ENCODE results near the gene FH.

FH gene

GRCh38 chr1:241519308-241520079 lies at the start of gene FH:
Gene FH, minus strand, starts transcription at chr1:241519755. Its CDS starts 33 bp downstream, at chr1:241519722.
- peak within 1 kb of the TSS; percentile 90 for H3K27ac Mint-ChIP-seq
- H3K9me3 Mint-ChIP-seq, result no peaks in the 10 kb centered on the region
- H3K27me3 Mint-ChIP-seq, result peaks cover 23% of the 10 kb centered on the region
- CTCF ChIA-PET, result interaction anchor here (1.0 to 1.2 kb wide), 2 partner anchors 9 to 93 kb away, joined by 3 read pairs; no protein-coding TSS in a partner anchor
- H3K4me1 Mint-ChIP-seq, result peaks cover 29% of the 10 kb centered on the region
- peaks cover 13% of the 10 kb centered on the region for H3K36me3 Mint-ChIP-seq
- peak within 1 kb of the TSS; percentile 91 for H3K4me3 Mint-ChIP-seq
- DNase-seq, result peak; percentile 96

- Mint-ChIP-seq H3K27ac (no peak overlapping the region), H3K27me3 (no peaks in the 10 kb centered on the region), H3K4me1 (no peaks in the 10 kb centered on the region), H3K4me3 (no peak overlapping the region), H3K36me3 (no peaks in the 10 kb centered on the region), H3K9me3 (no peaks in the 10 kb centered on the region)
- DNase-seq, result no peak
- CTCF ChIA-PET, result no interaction called here
These were observed 41.3 kb upstream of the FH start for GRCh38 chr1:241560849-241561187.

- no peak for DNase-seq
- Mint-ChIP-seq H3K9me3 (no peaks in the 10 kb centered on the region), H3K36me3 (no peaks in the 10 kb centered on the region), H3K4me1 (no peaks in the 10 kb centered on the region), H3K27ac (no peak overlapping the region), H3K27me3 (no peaks in the 10 kb centered on the region), H3K4me3 (no peak overlapping the region)
- CTCF ChIA-PET, result no interaction called here
These were observed 40.7 kb upstream of the FH start for GRCh38 chr1:241560146-241560848.

GRCh38 chr1:241557551-241558193 lies 38.1 kb upstream of the FH start:
- CTCF ChIA-PET, result no interaction called here
- H3K36me3 Mint-ChIP-seq, result no peaks in the 10 kb centered on the region
- H3K4me3 Mint-ChIP-seq, result no peak overlapping the region
- no peak for DNase-seq
- H3K27ac Mint-ChIP-seq, result no peak overlapping the region
- H3K27me3 Mint-ChIP-seq, result no peaks in the 10 kb centered on the region
- peaks cover 2% of the 10 kb centered on the region for H3K4me1 Mint-ChIP-seq
- H3K9me3 Mint-ChIP-seq, result no peaks in the 10 kb centered on the region

GRCh38 chr1:241557031-241557430 lies 37.5 kb upstream of the FH start:
- no peak for DNase-seq
- Mint-ChIP-seq H3K9me3 (no peaks in the 10 kb centered on the region), H3K4me1 (peaks cover 8% of the 10 kb centered on the region), H3K27ac (no peak overlapping the region), H3K27me3 (no peaks in the 10 kb centered on the region), H3K4me3 (no peak overlapping the region), H3K36me3 (no peaks in the 10 kb centered on the region)
- CTCF ChIA-PET, result no interaction called here

- no peaks in the 10 kb centered on the region for H3K27me3 Mint-ChIP-seq
- no peak for DNase-seq
- no peaks in the 10 kb centered on the region for H3K9me3 Mint-ChIP-seq
- no peaks in the 10 kb centered on the region for H3K36me3 Mint-ChIP-seq
- H3K4me3 Mint-ChIP-seq, result no peak overlapping the region
- H3K27ac Mint-ChIP-seq, result no peak overlapping the region
- CTCF ChIA-PET, result interaction anchor here (0.7 to 1.1 kb wide), 2 partner anchors 430 to 443 kb away, joined by 3 read pairs; partner anchors contain the start of gene MAP1LC3C
- peaks cover 22% of the 10 kb centered on the region for H3K4me1 Mint-ChIP-seq
These were observed 36.0 kb upstream of the FH start for GRCh38 chr1:241555526-241555925.

- Mint-ChIP-seq H3K36me3 (no peaks in the 10 kb centered on the region), H3K27me3 (peaks cover 1% of the 10 kb centered on the region), H3K4me3 (no peak overlapping the region), H3K9me3 (no peaks in the 10 kb centered on the region), H3K4me1 (peaks cover 22% of the 10 kb centered on the region), H3K27ac (no peak overlapping the region)
- CTCF ChIA-PET, result interaction anchor here (1.2 kb wide), 1 partner anchor 22 kb away, joined by 3 read pairs; the partner anchor contains the start of gene KMO
- DNase-seq, result no peak
These were observed 34.5 kb upstream of the FH start for GRCh38 chr1:241553886-241554592.

- H3K4me3 Mint-ChIP-seq, result peak overlapping the region; percentile 71
- H3K9me3 Mint-ChIP-seq, result no peaks in the 10 kb centered on the region
- H3K27ac Mint-ChIP-seq, result peak overlapping the region; percentile 93
- CTCF ChIA-PET, result no interaction called here
- H3K36me3 Mint-ChIP-seq, result no peaks in the 10 kb centered on the region
- H3K4me1 Mint-ChIP-seq, result peaks cover 22% of the 10 kb centered on the region
- peaks cover 4% of the 10 kb centered on the region for H3K27me3 Mint-ChIP-seq
- DNase-seq, result peak; percentile 45
These were observed 32.4 kb upstream of the FH start for GRCh38 chr1:241551759-241552638.

GRCh38 chr1:241550318-241550717 lies 30.8 kb upstream of the FH start:
- H3K9me3 Mint-ChIP-seq, result no peaks in the 10 kb centered on the region
- no peak for DNase-seq
- CTCF ChIA-PET, result interaction anchor here (0.6 kb wide), 1 partner anchor 61 kb away, joined by 4 read pairs; no protein-coding TSS in a partner anchor
- peaks cover 22% of the 10 kb centered on the region for H3K4me1 Mint-ChIP-seq
- no peaks in the 10 kb centered on the region for H3K36me3 Mint-ChIP-seq
- no peak overlapping the region for H3K4me3 Mint-ChIP-seq
- peaks cover 8% of the 10 kb centered on the region for H3K27me3 Mint-ChIP-seq
- H3K27ac Mint-ChIP-seq, result no peak overlapping the region

GRCh38 chr1:241548008-241548407 lies 28.5 kb upstream of the FH start:
- H3K27ac Mint-ChIP-seq, result no peak overlapping the region
- H3K36me3 Mint-ChIP-seq, result no peaks in the 10 kb centered on the region
- no peaks in the 10 kb centered on the region for H3K9me3 Mint-ChIP-seq
- no peak overlapping the region for H3K4me3 Mint-ChIP-seq
- peaks cover 8% of the 10 kb centered on the region for H3K27me3 Mint-ChIP-seq
- CTCF ChIA-PET, result no interaction called here
- H3K4me1 Mint-ChIP-seq, result peaks cover 22% of the 10 kb centered on the region
- DNase-seq, result no peak

- H3K4me1 Mint-ChIP-seq, result no peaks in the 10 kb centered on the region
- CTCF ChIA-PET, result interaction anchor here (1.7 kb wide), 1 partner anchor 456 kb away, joined by 6 read pairs; the partner anchor contains the start of gene MAP1LC3C
These were observed 22.8 kb upstream of the FH start for GRCh38 chr1:241542199-241542907.

GRCh38 chr1:241536969-241537368 lies 17.4 kb upstream of the FH start:
- Mint-ChIP-seq H3K4me1 (peaks cover 3% of the 10 kb centered on the region), H3K27me3 (peaks cover 10% of the 10 kb centered on the region), H3K4me3 (no peak overlapping the region), H3K27ac (no peak overlapping the region), H3K9me3 (no peaks in the 10 kb centered on the region), H3K36me3 (no peaks in the 10 kb centered on the region)
- CTCF ChIA-PET, result interaction anchor here (0.9 kb wide), 1 partner anchor 90 kb away, joined by 3 read pairs; no protein-coding TSS in a partner anchor
- no peak for DNase-seq

More at GRCh38 chr1:241542199-241542907, 22.8 kb upstream of the FH start:
- Mint-ChIP-seq H3K4me3 (no peak overlapping the region), H3K9me3 (no peaks in the 10 kb centered on the region), H3K27me3 (peaks cover 8% of the 10 kb centered on the region), H3K36me3 (no peaks in the 10 kb centered on the region), H3K27ac (no peak overlapping the region)
- no peak for DNase-seq

- Mint-ChIP-seq H3K27me3 (peaks cover 10% of the 10 kb centered on the region), H3K9me3 (no peaks in the 10 kb centered on the region), H3K4me1 (peaks cover 9% of the 10 kb centered on the region), H3K4me3 (no peak overlapping the region), H3K27ac (no peak overlapping the region), H3K36me3 (no peaks in the 10 kb centered on the region)
- DNase-seq, result no peak
- CTCF ChIA-PET, result interaction anchor here (0.6 to 0.9 kb wide), 2 partner anchors 91 to 299 kb away, joined by 3 read pairs; no protein-coding TSS in a partner anchor
These were observed 16.7 kb upstream of the FH start for GRCh38 chr1:241536304-241536703.
